GM23338 (cell line): ENCODE data around the gene SMARCA5. TPM values are rescaled to one million over a fixed set of nuclear protein-coding genes. Genes with fewer than 3 reads are reported as not detected.

Experiments used
- ATAC-seq: fragments of 200-7000 bp; cut with Tn5 transposase; 3 replicates; pipeline ENCODE4 v1.9.1; 2020
- DNase-seq: peaks from one replicate; pipeline ENCODE4 v3.0.0-alpha.2; 2015; ENCODE audit warnings: low spot score
- H2AFZ ChIP-seq: fragments of 200-600 bp; sonication (generic); 2 replicates; pipeline ENCODE4 v1.8.0; 2016; ENCODE audit warnings: antibody characterized with exemption, mild to moderate bottlenecking, moderate library complexity
- H3F3A ChIP-seq: fragments of 200-600 bp; sonication (generic); replicated peaks from 2 replicates; pipeline ENCODE4 v1.8.0; 2017; ENCODE audit warnings: antibody characterized with exemption, mixed run types, low read depth
- H3K27ac ChIP-seq: fragments of 200-600 bp; sonication (generic); 2 replicates; pipeline ENCODE4 v1.6.1; 2016; ENCODE audit warnings: low read depth
- H3K27me3 ChIP-seq: fragments of 200-600 bp; sonication (generic); 2 replicates; pipeline ENCODE4 v1.8.0; 2016; ENCODE audit warnings: mild to moderate bottlenecking, mixed run types, moderate library complexity; ENCODE audit not compliant: insufficient read depth
- H3K36me3 ChIP-seq: fragments of 200-600 bp; sonication (generic); 2 replicates; pipeline ENCODE4 v1.8.0; 2016; ENCODE audit warnings: mild to moderate bottlenecking; ENCODE audit not compliant: insufficient read depth
- H3K4me1 ChIP-seq: fragments of 200-600 bp; sonication (generic); 2 replicates; pipeline ENCODE4 v1.8.0; 2016; ENCODE audit warnings: mild to moderate bottlenecking, moderate library complexity; ENCODE audit not compliant: insufficient read depth
- H3K4me2 ChIP-seq: fragments of 200-600 bp; sonication (generic); 2 replicates; pipeline ENCODE4 v1.7.1; 2017; ENCODE audit warnings: mixed run types
- H3K4me3 ChIP-seq: fragments of 200-600 bp; sonication (generic); 2 replicates; pipeline ENCODE4 v1.6.1; 2016; ENCODE audit warnings: mixed run types
- H3K79me2 ChIP-seq: fragments of 200-600 bp; sonication (generic); replicated peaks from 2 replicates; pipeline ENCODE4 v1.8.0; 2017; ENCODE audit warnings: mild to moderate bottlenecking; ENCODE audit not compliant: insufficient read depth
- H3K9me2 ChIP-seq: fragments of 200-600 bp; sonication (generic); 2 replicates; pipeline ENCODE4 v1.8.0; 2017; ENCODE audit not compliant: insufficient read depth
- H4K20me1 ChIP-seq: fragments of 200-600 bp; sonication (generic); replicated peaks from 2 replicates; pipeline ENCODE4 v1.8.0; 2017; ENCODE audit warnings: mild to moderate bottlenecking; ENCODE audit not compliant: insufficient read depth
- H3K27ac Mint-ChIP-seq: 2 replicates; pipeline ENCODE4 v1.8.0; 2020; ENCODE audit warnings: inconsistent platforms, mild to moderate bottlenecking, moderate library complexity, mixed read lengths
- H3K27me3 Mint-ChIP-seq: 3 replicates; pipeline ENCODE4 v1.8.0; 2022; ENCODE audit warnings: low read depth, mild to moderate bottlenecking, moderate library complexity, mixed read lengths, inconsistent platforms; ENCODE audit not compliant: insufficient read depth, poor library complexity
- H3K36me3 Mint-ChIP-seq: 3 replicates; pipeline ENCODE4 v1.8.0; 2021; ENCODE audit warnings: low read depth, mild to moderate bottlenecking, inconsistent platforms, moderate library complexity, mixed read lengths
- H3K4me1 Mint-ChIP-seq: 3 replicates; pipeline ENCODE4 v1.8.0; 2020; ENCODE audit warnings: mild to moderate bottlenecking, inconsistent platforms, mixed read lengths
- H3K4me3 Mint-ChIP-seq: 3 replicates; pipeline ENCODE4 v1.8.0; 2021; ENCODE audit warnings: moderate library complexity, mild to moderate bottlenecking, inconsistent platforms, mixed read lengths
- H3K9me3 Mint-ChIP-seq: 3 replicates; pipeline ENCODE4 v1.8.0; 2020; ENCODE audit warnings: moderate library complexity, mild to moderate bottlenecking, inconsistent platforms, mixed read lengths
- CREB1 ChIP-seq: fragments of 250-450 bp; sonication (Bioruptor Pico); IDR thresholded peaks from 2 replicates; pipeline ENCODE4 v1.5.0; 2020; ENCODE audit warnings: low read depth, mild to moderate bottlenecking, moderate library complexity
- EZH2phosphoT487 ChIP-seq: fragments of 200-600 bp; sonication (generic); IDR thresholded peaks from one replicate; pipeline ENCODE4 v1.8.1; 2018; ENCODE audit warnings: antibody characterized with exemption; ENCODE audit not compliant: unreplicated experiment
- JUNB ChIP-seq: IDR thresholded peaks from one replicate; pipeline ENCODE4 v1.6.1; 2016; ENCODE audit warnings: antibody characterized with exemption; ENCODE audit not compliant: unreplicated experiment
- NANOG ChIP-seq: IDR thresholded peaks from 2 replicates; pipeline ENCODE4 v1.6.1; 2016; ENCODE audit warnings: antibody characterized with exemption, borderline replicate concordance
- POLR2AphosphoS5 ChIP-seq: IDR thresholded peaks from 2 replicates; pipeline ENCODE4 v1.6.1; 2016; ENCODE audit warnings: antibody characterized with exemption, low read depth
- REST ChIP-seq: IDR thresholded peaks from one replicate; pipeline ENCODE4 v1.6.1; 2018; ENCODE audit warnings: antibody characterized with exemption; ENCODE audit not compliant: unreplicated experiment
- ZNF331 ChIP-seq: fragments of 250-450 bp; sonication (Bioruptor Pico); IDR thresholded peaks from 2 replicates; pipeline ENCODE4 v1.5.0; 2020; ENCODE audit warnings: low read depth, mild to moderate bottlenecking, moderate library complexity
- polyA plus RNA-seq: library from polyadenylated mRNA; unstranded; fragments of >200 nt; fragmentation: Nextera tagmentation; extraction: Ambion mirVana; gene quantifications from 2 replicates; pipeline ENCODE4 v1.2.1, GENCODE V29; 2016
- total RNA-seq: library from RNA; depleted of rRNA; stranded (reverse); fragments of >200 nt; shearing (Covaris generic); gene quantifications from 2 replicates; pipeline ENCODE4 v1.2.3, GENCODE V29; 2014
- TF ChIP-seq, protein P1 (sequence below): fragments of 250-450 bp; sonication (Bioruptor Pico); IDR thresholded peaks from 2 replicates; pipeline ENCODE4 v1.5.0; 2020; ENCODE audit warnings: mild to moderate bottlenecking, moderate library complexity

SMARCA5 gene
- total and polyA plus RNA-seq, 2 experiments from 2014 or later: 101 to 103 TPM

GRCh38 chr4:143554728-143555597 lies 41.5 kb downstream of the SMARCA5 start:
- Histone ChIP-seq H3K27me3 (0 out of 2 replicates have a peak, but pooled peaks cover 2% of the 10 kb centered on the region), H3K36me3 (peaks cover 12% of the 10 kb centered on the region; the same call in 1 of the 2 replicates), H3K9me2 (no peaks in the 10 kb centered on the region), H3F3A (no peaks in the 10 kb centered on the region), H3K27ac (no peak overlapping the region), H2AFZ (no peak overlapping the region), H4K20me1 (peaks cover 9% of the 10 kb centered on the region; the same call in 1 of the 2 replicates), H3K4me1 (no peaks in the 10 kb centered on the region), H3K4me3 (no peak overlapping the region), H3K4me2 (no peak overlapping the region), H3K79me2 (0 out of 2 replicates have a peak, but pooled peaks cover 6% of the 10 kb centered on the region)
- Mint-ChIP-seq H3K4me3 (no peak overlapping the region), H3K36me3 (peaks cover 27% of the 10 kb centered on the region; the same call in 2 of the 3 replicates), H3K4me1 (peaks cover 8% of the 10 kb centered on the region; the same call in 1 of the 3 replicates), H3K9me3 (no peaks in the 10 kb centered on the region), H3K27ac (no peak overlapping the region), H3K27me3 (peaks cover 12% of the 10 kb centered on the region)
- TF ChIP-seq JUNB (no peak), CREB1 (CRISPR knock-in tag) (no peak), POLR2AphosphoS5 (no peak), REST (no peak), EZH2phosphoT487 (no peak), ZNF331 (CRISPR knock-in tag) (no peak), NANOG (no peak)
- TF ChIP-seq, protein P1, sequence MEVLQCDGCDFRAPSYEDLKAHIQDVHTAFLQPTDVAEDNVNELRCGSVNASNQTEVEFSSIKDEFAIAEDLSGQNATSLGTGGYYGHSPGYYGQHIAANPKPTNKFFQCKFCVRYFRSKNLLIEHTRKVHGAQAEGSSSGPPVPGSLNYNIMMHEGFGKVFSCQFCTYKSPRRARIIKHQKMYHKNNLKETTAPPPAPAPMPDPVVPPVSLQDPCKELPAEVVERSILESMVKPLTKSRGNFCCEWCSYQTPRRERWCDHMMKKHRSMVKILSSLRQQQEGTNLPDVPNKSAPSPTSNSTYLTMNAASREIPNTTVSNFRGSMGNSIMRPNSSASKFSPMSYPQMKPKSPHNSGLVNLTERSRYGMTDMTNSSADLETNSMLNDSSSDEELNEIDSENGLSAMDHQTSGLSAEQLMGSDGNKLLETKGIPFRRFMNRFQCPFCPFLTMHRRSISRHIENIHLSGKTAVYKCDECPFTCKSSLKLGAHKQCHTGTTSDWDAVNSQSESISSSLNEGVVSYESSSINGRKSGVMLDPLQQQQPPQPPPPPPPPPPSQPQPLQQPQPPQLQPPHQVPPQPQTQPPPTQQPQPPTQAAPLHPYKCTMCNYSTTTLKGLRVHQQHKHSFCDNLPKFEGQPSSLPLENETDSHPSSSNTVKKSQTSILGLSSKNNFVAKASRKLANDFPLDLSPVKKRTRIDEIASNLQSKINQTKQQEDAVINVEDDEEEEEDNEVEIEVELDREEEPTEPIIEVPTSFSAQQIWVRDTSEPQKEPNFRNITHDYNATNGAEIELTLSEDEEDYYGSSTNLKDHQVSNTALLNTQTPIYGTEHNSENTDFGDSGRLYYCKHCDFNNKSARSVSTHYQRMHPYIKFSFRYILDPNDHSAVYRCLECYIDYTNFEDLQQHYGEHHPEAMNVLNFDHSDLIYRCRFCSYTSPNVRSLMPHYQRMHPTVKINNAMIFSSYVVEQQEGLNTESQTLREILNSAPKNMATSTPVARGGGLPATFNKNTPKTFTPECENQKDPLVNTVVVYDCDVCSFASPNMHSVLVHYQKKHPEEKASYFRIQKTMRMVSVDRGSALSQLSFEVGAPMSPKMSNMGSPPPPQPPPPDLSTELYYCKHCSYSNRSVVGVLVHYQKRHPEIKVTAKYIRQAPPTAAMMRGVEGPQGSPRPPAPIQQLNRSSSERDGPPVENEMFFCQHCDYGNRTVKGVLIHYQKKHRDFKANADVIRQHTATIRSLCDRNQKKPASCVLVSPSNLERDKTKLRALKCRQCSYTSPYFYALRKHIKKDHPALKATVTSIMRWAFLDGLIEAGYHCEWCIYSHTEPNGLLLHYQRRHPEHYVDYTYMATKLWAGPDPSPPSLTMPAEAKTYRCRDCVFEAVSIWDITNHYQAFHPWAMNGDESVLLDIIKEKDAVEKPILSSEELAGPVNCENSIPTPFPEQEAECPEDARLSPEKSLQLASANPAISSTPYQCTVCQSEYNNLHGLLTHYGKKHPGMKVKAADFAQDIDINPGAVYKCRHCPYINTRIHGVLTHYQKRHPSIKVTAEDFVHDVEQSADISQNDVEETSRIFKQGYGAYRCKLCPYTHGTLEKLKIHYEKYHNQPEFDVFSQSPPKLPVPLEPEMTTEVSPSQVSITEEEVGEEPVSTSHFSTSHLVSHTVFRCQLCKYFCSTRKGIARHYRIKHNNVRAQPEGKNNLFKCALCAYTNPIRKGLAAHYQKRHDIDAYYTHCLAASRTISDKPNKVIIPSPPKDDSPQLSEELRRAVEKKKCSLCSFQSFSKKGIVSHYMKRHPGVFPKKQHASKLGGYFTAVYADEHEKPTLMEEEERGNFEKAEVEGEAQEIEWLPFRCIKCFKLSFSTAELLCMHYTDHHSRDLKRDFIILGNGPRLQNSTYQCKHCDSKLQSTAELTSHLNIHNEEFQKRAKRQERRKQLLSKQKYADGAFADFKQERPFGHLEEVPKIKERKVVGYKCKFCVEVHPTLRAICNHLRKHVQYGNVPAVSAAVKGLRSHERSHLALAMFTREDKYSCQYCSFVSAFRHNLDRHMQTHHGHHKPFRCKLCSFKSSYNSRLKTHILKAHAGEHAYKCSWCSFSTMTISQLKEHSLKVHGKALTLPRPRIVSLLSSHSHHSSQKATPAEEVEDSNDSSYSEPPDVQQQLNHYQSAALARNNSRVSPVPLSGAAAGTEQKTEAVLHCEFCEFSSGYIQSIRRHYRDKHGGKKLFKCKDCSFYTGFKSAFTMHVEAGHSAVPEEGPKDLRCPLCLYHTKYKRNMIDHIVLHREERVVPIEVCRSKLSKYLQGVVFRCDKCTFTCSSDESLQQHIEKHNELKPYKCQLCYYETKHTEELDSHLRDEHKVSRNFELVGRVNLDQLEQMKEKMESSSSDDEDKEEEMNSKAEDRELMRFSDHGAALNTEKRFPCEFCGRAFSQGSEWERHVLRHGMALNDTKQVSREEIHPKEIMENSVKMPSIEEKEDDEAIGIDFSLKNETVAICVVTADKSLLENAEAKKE: no peak
- DNase-seq (no peak), ATAC-seq (no peak)
